ENCODE data around the gene NCAPG2.

NCAPG2 gene

GRCh38 chr7:158747408-158747807 lies 42.8 kb upstream of the NCAPG2 start:
- Histone ChIP-seq H3K36me3 (ENCODE audit: insufficient read depth, low read length) (peaks cover 93% of the 10 kb centered on the region), H3K27me3 (ENCODE audit: insufficient read depth, low read length, poor library complexity) (no peaks in the 10 kb centered on the region)

GRCh38 chr7:158746957-158747356 lies 42.4 kb upstream of the NCAPG2 start:
- Histone ChIP-seq H3K4me2 (ENCODE audit: insufficient read depth, low read length) (no peak overlapping the region), H3K27me3 (ENCODE audit: insufficient read depth, low read length, poor library complexity) (no peaks in the 10 kb centered on the region), H3K4me3 (ENCODE audit: low read depth in 1 of 2, low read length in 2 of 2) (no peak overlapping the region), H2AFZ (ENCODE audit: low read depth, low read length) (no peak overlapping the region), H4K20me1 (ENCODE audit: insufficient read depth, low read length) (no peaks in the 10 kb centered on the region), H3K36me3 (ENCODE audit: insufficient read depth, low read length) (peaks cover 94% of the 10 kb centered on the region), H3K4me1 (ENCODE audit: insufficient read depth, low read length) (no peaks in the 10 kb centered on the region), H3K9me3 (ENCODE audit: insufficient read depth, low read length, severe bottlenecking) (no peaks in the 10 kb centered on the region), H3K27ac (ENCODE audit: low read length) (no peak overlapping the region), H3K9ac (ENCODE audit: low read depth, low read length) (no peak overlapping the region), H3K79me2 (ENCODE audit: insufficient read depth, low read length) (no peaks in the 10 kb centered on the region)
- ATAC-seq (ENCODE audit: insufficient read depth, low read depth), result no peak
- DNase-seq, result no peak
- TF ChIP-seq CTCF (IDR thresholded peaks at IDR 0.05; ENCODE audit: borderline replicate concordance, extremely low read depth, low read length, poor library complexity, severe bottlenecking), result no peak
- TF ChIP-seq EZH2 (IDR thresholded peaks at IDR 0.05; ENCODE audit: borderline replicate concordance, low read depth, low read length, severe bottlenecking), result no peak

More at GRCh38 chr7:158747408-158747807, 42.8 kb upstream of the NCAPG2 start:
- H3K79me2 ChIP-seq (ENCODE audit: insufficient read depth, low read length), result no peaks in the 10 kb centered on the region
- H3K4me1 ChIP-seq (ENCODE audit: insufficient read depth, low read length), result no peaks in the 10 kb centered on the region
- H3K9ac ChIP-seq (ENCODE audit: low read depth, low read length), result no peak overlapping the region
- DNase-seq (no peak), ATAC-seq (ENCODE audit: insufficient read depth, low read depth) (no peak)
- H3K9me3 ChIP-seq (ENCODE audit: insufficient read depth, low read length, severe bottlenecking), result no peaks in the 10 kb centered on the region
- H4K20me1 ChIP-seq (ENCODE audit: insufficient read depth, low read length), result no peaks in the 10 kb centered on the region
- TF ChIP-seq EZH2 (IDR thresholded peaks at IDR 0.05; ENCODE audit: borderline replicate concordance, low read depth, low read length, severe bottlenecking) (no peak), CTCF (IDR thresholded peaks at IDR 0.05; ENCODE audit: borderline replicate concordance, extremely low read depth, low read length, poor library complexity, severe bottlenecking) (no peak)
- no peak overlapping the region for H3K4me3 ChIP-seq (ENCODE audit: low read depth in 1 of 2, low read length in 2 of 2)
- no peak overlapping the region for H3K27ac ChIP-seq (ENCODE audit: low read length)
- no peak overlapping the region for H3K4me2 ChIP-seq (ENCODE audit: insufficient read depth, low read length)
- no peak overlapping the region for H2AFZ ChIP-seq (ENCODE audit: low read depth, low read length)

- Histone ChIP-seq H3K4me1 (ENCODE audit: insufficient read depth, low read length) (no peaks in the 10 kb centered on the region), H3K36me3 (ENCODE audit: insufficient read depth, low read length) (peaks cover 98% of the 10 kb centered on the region), H2AFZ (ENCODE audit: low read depth, low read length) (no peak overlapping the region), H3K27me3 (ENCODE audit: insufficient read depth, low read length, poor library complexity) (no peaks in the 10 kb centered on the region), H3K9me3 (ENCODE audit: insufficient read depth, low read length, severe bottlenecking) (no peaks in the 10 kb centered on the region), H4K20me1 (ENCODE audit: insufficient read depth, low read length) (no peaks in the 10 kb centered on the region), H3K9ac (ENCODE audit: low read depth, low read length) (no peak overlapping the region), H3K4me3 (ENCODE audit: low read depth in 1 of 2, low read length in 2 of 2) (no peak overlapping the region), H3K79me2 (ENCODE audit: insufficient read depth, low read length) (no peaks in the 10 kb centered on the region), H3K27ac (ENCODE audit: low read length) (no peak overlapping the region), H3K4me2 (ENCODE audit: insufficient read depth, low read length) (no peak overlapping the region)
- no peak for ATAC-seq (ENCODE audit: insufficient read depth, low read depth)
- TF ChIP-seq CTCF (IDR thresholded peaks at IDR 0.05; ENCODE audit: borderline replicate concordance, extremely low read depth, low read length, poor library complexity, severe bottlenecking) (no peak), EZH2 (IDR thresholded peaks at IDR 0.05; ENCODE audit: borderline replicate concordance, low read depth, low read length, severe bottlenecking) (no peak)
- no peak for DNase-seq
Measured at GRCh38 chr7:158745057-158745715, 40.6 kb upstream of the NCAPG2 start.
